Aorta (tissue), 4 donors: ENCODE data around the gene STRBP. TPM values are rescaled to one million over a fixed set of nuclear protein-coding genes. Genes with fewer than 3 reads are reported as not detected.

ENCODE experiments used
- polyA plus RNA-seq, 2 donors: library from polyadenylated mRNA; stranded (reverse); fragments of 200-250 nt; gene quantifications; one replicate each; pipeline ENCODE4 v1.2.3, GENCODE V29; 2013
- total RNA-seq, 2 donors: library from RNA; stranded (reverse); fragmentation: NEBNext Ultra II Directional; extraction: Animal tissue kit (Norgen Biotek cat#: 25700); gene quantifications; one replicate each; pipeline ENCODE4 v1.2.1, GENCODE V29; 2021
- donor health status: healthy with polysubstance abuse.
- donor health status: Bipolar disorder and iron deficiency.
- donor health status: DM: no; HTN: no; CAD: no.
- donor health status: DM: yes; HTN: yes; CAD: no.

The STRBP gene
- total and polyA plus RNA-seq, 4 donors: 5.4 to 27.3 (median 8.6) TPM

Other genes with a start within 250 kb of the STRBP start
- 10 to 100 TPM in 1 of 2 donors, 1 to 10 TPM in 1; 8.8 to 13.9 TPM for gene GPR21, start 234.9 kb downstream of the STRBP start, total RNA-seq
- 1 to 10 TPM in 1 of 2 donors, under 1 TPM in 1; 0.50 to 3.8 TPM for gene GPR21, start 234.9 kb downstream of the STRBP start, polyA plus RNA-seq
- gene CRB2, start 87.6 kb upstream of the STRBP start, total RNA-seq: under 1 TPM in 1 of 2 donors, not detected in 1; 0.15 TPM
- under 1 TPM in 1 of 2 donors, not detected in 1; 0.03 TPM for gene CRB2, start 87.6 kb upstream of the STRBP start, polyA plus RNA-seq